SK-N-MC (cell line): ENCODE data around the gene BANF1.

ENCODE experiments used
- EZH2 ChIP-seq: fragments of 200-600 bp; sonication (generic); IDR thresholded peaks from one replicate; pipeline ENCODE4 v1.6.1; 2017; ENCODE audit warnings: antibody characterized with exemption
- FOXP2 ChIP-seq: optimal IDR thresholded peaks from 2 replicates; pipeline ENCODE3; 2011; ENCODE audit warnings: mild to moderate bottlenecking, moderate library complexity; ENCODE audit not compliant: insufficient read depth; ENCODE audit errors: extremely low read length, control extremely low read depth
- POLR2AphosphoS5 ChIP-seq: IDR thresholded peaks from 2 replicates; pipeline ENCODE4 v1.6.1; 2012; ENCODE audit warnings: mild to moderate bottlenecking, low read depth, low read length, borderline replicate concordance

DNA sequence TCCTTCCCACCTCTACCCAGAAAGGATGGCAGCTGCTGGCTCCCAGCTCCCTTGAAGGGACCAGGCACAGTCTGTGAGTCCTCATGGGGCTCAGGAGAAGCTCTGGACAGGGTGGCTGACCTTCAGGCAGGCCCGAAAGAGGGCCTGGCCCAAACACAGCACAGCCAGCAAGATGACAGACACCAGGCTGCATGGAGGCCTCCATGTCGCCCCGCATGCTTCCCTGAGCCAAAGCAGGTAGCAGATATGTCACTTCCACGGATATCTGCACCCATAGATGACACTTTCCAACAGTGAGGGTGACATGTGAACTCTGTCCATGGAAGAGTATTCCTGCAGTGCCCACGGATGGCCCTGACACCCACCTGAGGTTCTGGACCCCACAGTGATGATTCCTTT, 18.7 kb upstream of the BANF1 start:
- TF ChIP-seq EZH2 (no peak), POLR2AphosphoS5 (no peak), FOXP2 (no peak)
